Neural cell (in vitro differentiated cells): Measurements from ENCODE around the gene RAET1E. TPM values are rescaled to one million over a fixed set of nuclear protein-coding genes. Genes with fewer than 3 reads are reported as not detected.

Source experiments
- H2AFZ ChIP-seq: fragments of 200-600, 300-800 bp; sonication (generic), shearing (Covaris generic); 2 replicates; pipeline ENCODE4 v1.6.0; 2014; ENCODE audit warnings: low read depth, mild to moderate bottlenecking, antibody characterized with exemption, low read length, moderate library complexity
- H3F3A ChIP-seq: fragments of 200-600 bp; shearing (Covaris generic); 2 replicates; pipeline ENCODE4 v1.6.1; 2016; ENCODE audit warnings: mild to moderate bottlenecking, moderate library complexity, mixed read lengths, antibody characterized with exemption, low read length; ENCODE audit not compliant: insufficient read depth, poor library complexity, severe bottlenecking
- H3K27ac ChIP-seq: fragments of 200-600, 300-800 bp; sonication (generic), shearing (Covaris generic); 2 replicates; pipeline ENCODE4 v1.5.1; 2014; ENCODE audit warnings: mild to moderate bottlenecking, low read length, moderate library complexity
- H3K27me3 ChIP-seq: fragments of 300-800, 200-600 bp; sonication (generic), shearing (Covaris generic); 2 replicates; pipeline ENCODE4 v1.6.0; 2014; ENCODE audit warnings: mild to moderate bottlenecking, low read depth, low read length, moderate library complexity; ENCODE audit not compliant: insufficient read depth
- H3K36me3 ChIP-seq: fragments of 300-800, 200-600 bp; sonication (generic), shearing (Covaris generic); 2 replicates; pipeline ENCODE4 v1.5.1; 2014; ENCODE audit warnings: mild to moderate bottlenecking, antibody characterized with exemption, low read length, moderate library complexity; ENCODE audit not compliant: insufficient read depth
- H3K4me2 ChIP-seq: fragments of 300-800, 200-600 bp; sonication (generic), shearing (Covaris generic); 2 replicates; pipeline ENCODE4 v1.6.0; 2014; ENCODE audit warnings: mild to moderate bottlenecking, low read length
- H3K4me3 ChIP-seq: fragments of 300-800, 200-600 bp; sonication (generic), shearing (Covaris generic); 2 replicates; pipeline ENCODE4 v1.5.1; 2014; ENCODE audit warnings: mild to moderate bottlenecking, low read length, moderate library complexity
- H3K79me2 ChIP-seq: fragments of 200-600 bp; shearing (Covaris generic); replicated peaks from 2 replicates; pipeline ENCODE4 v1.6.0; 2014; ENCODE audit warnings: mild to moderate bottlenecking, low read length, moderate library complexity; ENCODE audit not compliant: insufficient read depth
- H3K9ac ChIP-seq: fragments of 300-800, 200-600 bp; sonication (generic), shearing (Covaris generic); 2 replicates; pipeline ENCODE4 v1.6.1; 2016; ENCODE audit warnings: mild to moderate bottlenecking, low read length, mixed read lengths
- H3K9me2 ChIP-seq: fragments of 200-600 bp; shearing (Covaris generic); 2 replicates; pipeline ENCODE4 v1.6.1; 2016; ENCODE audit warnings: mild to moderate bottlenecking, low read length, mixed read lengths; ENCODE audit not compliant: insufficient read depth
- H3K9me3 ChIP-seq: fragments of 200-600, 300-800 bp; sonication (generic), shearing (Covaris generic); 2 replicates; pipeline ENCODE4 v1.6.1; 2016; ENCODE audit warnings: mild to moderate bottlenecking, mixed run types, low read length, moderate library complexity, mixed read lengths
- H4K20me1 ChIP-seq: fragments of 200-600 bp; shearing (Covaris generic); 2 replicates; pipeline ENCODE4 v1.6.1; 2016; ENCODE audit warnings: mild to moderate bottlenecking, mixed run types; ENCODE audit not compliant: insufficient read depth
- CTCF ChIP-seq: fragments of 450-650 bp; IDR thresholded peaks from 2 replicates; pipeline ENCODE4 v1.5.1; 2014; ENCODE audit warnings: antibody characterized with exemption, mild to moderate bottlenecking, moderate library complexity; ENCODE audit not compliant: poor library complexity, severe bottlenecking
- EP300 ChIP-seq: fragments of 450-650 bp; conservative IDR thresholded peaks from 2 replicates; pipeline ENCODE4 v1.6.1; 2014; ENCODE audit warnings: antibody characterized with exemption, mild to moderate bottlenecking, moderate library complexity; ENCODE audit not compliant: poor library complexity, severe bottlenecking
- EZH2 ChIP-seq: fragments of 200-600, 300-800 bp; shearing (Covaris generic), sonication (generic); IDR thresholded peaks from 2 replicates; pipeline ENCODE4 v1.6.1; 2014; ENCODE audit warnings: antibody characterized with exemption, low read length, borderline replicate concordance, mild to moderate bottlenecking; ENCODE audit not compliant: insufficient read depth, poor library complexity, severe bottlenecking
- MXI1 ChIP-seq: fragments of 450-650 bp; conservative IDR thresholded peaks from 2 replicates; pipeline ENCODE4 v1.6.1; 2014; ENCODE audit warnings: antibody characterized with exemption, mild to moderate bottlenecking; ENCODE audit not compliant: poor library complexity, severe bottlenecking
- POLR2AphosphoS5 ChIP-seq: IDR thresholded peaks from 2 replicates; pipeline ENCODE4 v1.6.1; 2012
- RAD21 ChIP-seq: fragments of 450-650 bp; conservative IDR thresholded peaks from 2 replicates; pipeline ENCODE4 v1.6.1; 2014; ENCODE audit warnings: antibody characterized with exemption, mild to moderate bottlenecking, moderate library complexity
- REST ChIP-seq: IDR thresholded peaks from 2 replicates; pipeline ENCODE4 v1.6.1; 2012; ENCODE audit warnings: borderline replicate concordance
- SMC3 ChIP-seq: fragments of 450-650 bp; conservative IDR thresholded peaks from 2 replicates; pipeline ENCODE4 v1.6.1; 2014; ENCODE audit warnings: antibody characterized with exemption, mild to moderate bottlenecking, moderate library complexity; ENCODE audit not compliant: poor library complexity
- TAF1 ChIP-seq: IDR thresholded peaks from 2 replicates; pipeline ENCODE4 v1.6.1; 2012; ENCODE audit warnings: low read depth
- polyA plus RNA-seq: library from polyadenylated mRNA; depleted of rRNA; stranded (reverse); fragments of >200 nt; gene quantifications from 2 replicates; pipeline ENCODE4 v1.2.3, GENCODE V29; 2014

RAET1E gene
- polyA plus RNA-seq, 1 donor from 2014 or later, result not detected

- TF ChIP-seq CTCF, result no peak
- TF ChIP-seq TAF1, result no peak
Measured at GRCh38 chr6:149856256-149856994, 41.5 kb downstream of the RAET1E start (continued).

GRCh38 chr6:149855741-149856140, 42.2 kb downstream of the RAET1E start:
- H3K9me3 ChIP-seq, result no peaks in the 10 kb centered on the region
- H3K79me2 ChIP-seq, result peaks cover 13% of the 10 kb centered on the region
- no peaks in the 10 kb centered on the region for H3K9me2 ChIP-seq
- no peak overlapping the region for H3K9ac ChIP-seq
- TF ChIP-seq CTCF, result no peak
- no peak for TF ChIP-seq EP300
- TF ChIP-seq RAD21, result no peak
- no peak for TF ChIP-seq REST
- TF ChIP-seq SMC3, result no peak
- TF ChIP-seq POLR2AphosphoS5, result no peak
- no peak for TF ChIP-seq EZH2
- TF ChIP-seq MXI1, result no peak
- TF ChIP-seq TAF1, result no peak
- H2AFZ ChIP-seq, result no peak overlapping the region
- no peaks in the 10 kb centered on the region for H3K36me3 ChIP-seq
- no peak overlapping the region for H3K4me3 ChIP-seq
- H4K20me1 ChIP-seq, result no peaks in the 10 kb centered on the region
- no peak overlapping the region for H3K4me2 ChIP-seq
- H3F3A ChIP-seq, result no peaks in the 10 kb centered on the region
- no peak overlapping the region for H3K27ac ChIP-seq
- H3K27me3 ChIP-seq, result no peaks in the 10 kb centered on the region
